Smooth muscle cell (in vitro differentiated cells): Measurements from ENCODE around the gene ADORA1. TPM values are rescaled to one million over a fixed set of nuclear protein-coding genes. Genes with fewer than 3 reads are reported as not detected.

ENCODE experiments used
- DNase-seq: peaks from one replicate; lab custom pipeline; 2025; ENCODE audit not compliant: unreplicated experiment; lab: John Stamatoyannopoulos, UW
- H2AFZ ChIP-seq: fragments of 200-600 bp; sonication (generic); 2 replicates; pipeline ENCODE4 v1.6.0; 2016; ENCODE audit warnings: antibody characterized with exemption, low read depth, mild to moderate bottlenecking
- H3F3A ChIP-seq: fragments of 200-600 bp; sonication (generic); 2 replicates; pipeline ENCODE4 v1.6.0; 2017; ENCODE audit warnings: antibody characterized with exemption, low read depth
- H3K27ac ChIP-seq: fragments of 200-600 bp; sonication (generic); 2 replicates; pipeline ENCODE4 v1.5.1; 2016; ENCODE audit warnings: low read depth, mild to moderate bottlenecking
- H3K27me3 ChIP-seq: fragments of 200-600 bp; sonication (generic); 2 replicates; pipeline ENCODE4 v1.6.1; 2016; ENCODE audit warnings: low read depth, mild to moderate bottlenecking
- H3K36me3 ChIP-seq: fragments of 200-600 bp; sonication (generic); 2 replicates; pipeline ENCODE4 v1.5.1; 2016; ENCODE audit warnings: low read depth
- H3K4me1 ChIP-seq: fragments of 200-600 bp; sonication (generic); 2 replicates; pipeline ENCODE4 v1.5.1; 2016; ENCODE audit warnings: low read depth
- H3K4me2 ChIP-seq: fragments of 200-600 bp; sonication (generic); 2 replicates; pipeline ENCODE4 v1.6.0; 2016; ENCODE audit warnings: mild to moderate bottlenecking
- H3K4me3 ChIP-seq: fragments of 200-600 bp; sonication (generic); 2 replicates; pipeline ENCODE4 v1.5.1; 2016; ENCODE audit warnings: mild to moderate bottlenecking
- H3K79me2 ChIP-seq: fragments of 200-600 bp; sonication (generic); 2 replicates; pipeline ENCODE4 v1.6.0; 2016; ENCODE audit warnings: low read depth, mild to moderate bottlenecking
- H3K9ac ChIP-seq: fragments of 200-600 bp; sonication (generic); 2 replicates; pipeline ENCODE4 v1.6.0; 2016; ENCODE audit warnings: low read depth
- H3K9me3 ChIP-seq: fragments of 200-600 bp; sonication (generic); replicated peaks from 2 replicates; pipeline ENCODE4 v1.5.1; 2016; ENCODE audit warnings: low read depth
- H4K20me1 ChIP-seq: fragments of 200-600 bp; sonication (generic); 2 replicates; pipeline ENCODE4 v1.6.0; 2016; ENCODE audit warnings: low read depth
- CTCF ChIP-seq: fragments of 200-600 bp; sonication (generic); IDR thresholded peaks from 2 replicates; pipeline ENCODE4 v1.5.1; 2017; ENCODE audit warnings: borderline replicate concordance, mild to moderate bottlenecking, antibody characterized with exemption; ENCODE audit not compliant: insufficient read depth, poor library complexity, severe bottlenecking
- WGBS: methylation state at CpG from one replicate; pipeline ENCODE4 v1.1.7; 2016; ENCODE audit warnings: low lambda C conversion rate; 5-methylcytosine and 5-hydroxymethylcytosine counted together
- polyA plus RNA-seq: library from polyadenylated mRNA; unstranded; fragments of >200 nt; fragmentation: Nextera tagmentation; extraction: Ambion mirVana; gene quantifications from 2 replicates; pipeline ENCODE4 v1.2.1, GENCODE V29; 2016
- total RNA-seq: library from RNA; depleted of rRNA; stranded (reverse); fragments of >200 nt; gene quantifications from 2 replicates; pipeline ENCODE4 v1.2.3, GENCODE V29; 2014

Gene ADORA1
- total and polyA plus RNA-seq, 2 experiments from 2014 or later = 16.0 to 18.0 TPM

- H3K27ac ChIP-seq = no peak overlapping the region
- peaks cover 5% of the 10 kb centered on the region for H3K27me3 ChIP-seq
- DNase-seq = no peak
- H3K36me3 ChIP-seq = no peaks in the 10 kb centered on the region
- no peaks in the 10 kb centered on the region for H3K9me3 ChIP-seq
- H3K4me2 ChIP-seq = no peak overlapping the region
- no peaks in the 10 kb centered on the region for H3K79me2 ChIP-seq
- H3K4me3 ChIP-seq = no peak overlapping the region
- TF ChIP-seq CTCF = no peak
- WGBS = 85% methylated on average over 6 of the region's 6 CpGs
- no peaks in the 10 kb centered on the region for H3K4me1 ChIP-seq
- H3F3A ChIP-seq = no peaks in the 10 kb centered on the region
- no peak overlapping the region for H2AFZ ChIP-seq
- H4K20me1 ChIP-seq = no peaks in the 10 kb centered on the region
- H3K9ac ChIP-seq = no peak overlapping the region
These were observed 25.5 kb upstream of the ADORA1 start for GRCh38 chr1:203101813-203102634.

- no peak for DNase-seq
- Histone ChIP-seq H3K9me3 (no peaks in the 10 kb centered on the region), H3K27ac (no peak overlapping the region), H3K36me3 (no peaks in the 10 kb centered on the region), H3K4me2 (no peak overlapping the region), H3K27me3 (peaks cover 17% of the 10 kb centered on the region), H3K4me1 (no peaks in the 10 kb centered on the region), H3K79me2 (no peaks in the 10 kb centered on the region), H3K9ac (no peak overlapping the region), H2AFZ (no peak overlapping the region), H3K4me3 (no peak overlapping the region), H3F3A (no peaks in the 10 kb centered on the region), H4K20me1 (no peaks in the 10 kb centered on the region)
- 83% methylated on average over 4 of the region's 4 CpGs for WGBS
- no peak for TF ChIP-seq CTCF
These were observed 24.3 kb upstream of the ADORA1 start for GRCh38 chr1:203103216-203103615.

GRCh38 chr1:203103829-203104495, 23.6 kb upstream of the ADORA1 start:
- 96% methylated on average over 6 of the region's 6 CpGs for WGBS

More at GRCh38 chr1:203103829-203104495, 23.6 kb upstream of the ADORA1 start:
- Histone ChIP-seq H3K4me1 (no peaks in the 10 kb centered on the region), H3K36me3 (no peaks in the 10 kb centered on the region), H3K9ac (no peak overlapping the region), H4K20me1 (no peaks in the 10 kb centered on the region), H3K79me2 (no peaks in the 10 kb centered on the region), H3K9me3 (no peaks in the 10 kb centered on the region), H3F3A (no peaks in the 10 kb centered on the region), H3K27ac (no peak overlapping the region), H3K4me2 (no peak overlapping the region), H3K27me3 (peaks cover 25% of the 10 kb centered on the region), H2AFZ (no peak overlapping the region), H3K4me3 (no peak overlapping the region)
- DNase-seq = no peak
- no peak for TF ChIP-seq CTCF
